H1 (cell line): ENCODE measurements around the gene EVC2. TPM values are rescaled to one million over a fixed set of nuclear protein-coding genes. Genes with fewer than 3 reads are reported as not detected.

Source experiments
- BACH1 ChIP-seq: IDR thresholded peaks from 2 replicates; pipeline ENCODE4 v1.6.1; 2012; ENCODE audit warnings: low read length, improper control_type of control experiment
- CBX8 ChIP-seq: fragments of 300-800, 300-1000 bp; sonication (generic); IDR thresholded peaks from 2 replicates; pipeline ENCODE4 v1.7.1; 2016; ENCODE audit warnings: low read depth, low read length, borderline replicate concordance
- FOSL1 ChIP-seq: IDR thresholded peaks from 2 replicates; pipeline ENCODE4 v1.6.1; 2011; ENCODE audit warnings: mild to moderate bottlenecking, low read depth, low read length, moderate library complexity; ENCODE audit not compliant: insufficient read depth
- HDAC2 ChIP-seq, 2 experiments: fragments of 300-600 bp in 1 of 2; sonication (generic) in 1 of 2; IDR thresholded peaks; 2 replicates each; pipeline ENCODE4 v1.6.1; 2011 to 2012; ENCODE audit warnings: low read depth in 2 of 2, low read length in 2 of 2, mild to moderate bottlenecking in 2 of 2, moderate library complexity in 2 of 2, borderline replicate concordance in 1 of 2, inconsistent platforms in 1 of 2
- NANOG ChIP-seq: IDR thresholded peaks from 2 replicates; pipeline ENCODE4 v1.6.1; 2011; ENCODE audit warnings: low read length, low read depth, mild to moderate bottlenecking, inconsistent platforms; ENCODE audit not compliant: insufficient read depth, poor library complexity, severe bottlenecking
- POLR2AphosphoS5 ChIP-seq: IDR thresholded peaks from 2 replicates; pipeline ENCODE4 v1.6.1; 2011; ENCODE audit warnings: low read depth, low read length
- polyA plus RNA-seq, 7 experiments: library from polyadenylated mRNA; depleted of rRNA in 3 of 7; stranded (reverse) in 5 of 7; unstranded in 2 of 7; fragments of >200 nt in 5 of 7; fragments of 200-250 nt in 2 of 7; gene quantifications; 1 replicate in 5 of 7; 2 replicates in 1 of 7; 4 replicates in 1 of 7; pipeline versions ENCODE4 v1.2.1 to v1.2.3, GENCODE V29; 2011 to 2013; ENCODE audit warnings: missing spikeins in 2 of 7, mixed read lengths in 2 of 7
- total RNA-seq: library from RNA; stranded (reverse); fragmentation: NEBNext Ultra II Directional; extraction: Animal tissue kit (Norgen Biotek cat#: 25700); gene quantifications from 2 replicates; pipeline ENCODE4 v1.2.1, GENCODE V29; 2021

EVC2 gene
- total and polyA plus RNA-seq, 2 of the 8 experiments (the other 6 are each of a cell fraction or from before 2014, with no cell fraction given) = 0.73 to 5.9 TPM

GRCh38 chr4:5757536-5757935 lies 49.2 kb upstream of the EVC2 start (continued):
- TF ChIP-seq POLR2AphosphoS5 = no peak
- no peak for TF ChIP-seq CBX8
- TF ChIP-seq NANOG = no peak
- TF ChIP-seq FOSL1 = no peak
- TF ChIP-seq HDAC2 (IDR thresholded peaks at IDR 0.05; ENCODE audit: borderline replicate concordance in 1 of 2, low read depth in 2 of 2, low read length in 2 of 2) = no peak
- TF ChIP-seq BACH1 = no peak
